ENCODE results near the gene LCN1.
A peak's percentile ranks its signal among the peaks of the same experiment; 100 is the strongest.

LCN1 gene

DNA sequence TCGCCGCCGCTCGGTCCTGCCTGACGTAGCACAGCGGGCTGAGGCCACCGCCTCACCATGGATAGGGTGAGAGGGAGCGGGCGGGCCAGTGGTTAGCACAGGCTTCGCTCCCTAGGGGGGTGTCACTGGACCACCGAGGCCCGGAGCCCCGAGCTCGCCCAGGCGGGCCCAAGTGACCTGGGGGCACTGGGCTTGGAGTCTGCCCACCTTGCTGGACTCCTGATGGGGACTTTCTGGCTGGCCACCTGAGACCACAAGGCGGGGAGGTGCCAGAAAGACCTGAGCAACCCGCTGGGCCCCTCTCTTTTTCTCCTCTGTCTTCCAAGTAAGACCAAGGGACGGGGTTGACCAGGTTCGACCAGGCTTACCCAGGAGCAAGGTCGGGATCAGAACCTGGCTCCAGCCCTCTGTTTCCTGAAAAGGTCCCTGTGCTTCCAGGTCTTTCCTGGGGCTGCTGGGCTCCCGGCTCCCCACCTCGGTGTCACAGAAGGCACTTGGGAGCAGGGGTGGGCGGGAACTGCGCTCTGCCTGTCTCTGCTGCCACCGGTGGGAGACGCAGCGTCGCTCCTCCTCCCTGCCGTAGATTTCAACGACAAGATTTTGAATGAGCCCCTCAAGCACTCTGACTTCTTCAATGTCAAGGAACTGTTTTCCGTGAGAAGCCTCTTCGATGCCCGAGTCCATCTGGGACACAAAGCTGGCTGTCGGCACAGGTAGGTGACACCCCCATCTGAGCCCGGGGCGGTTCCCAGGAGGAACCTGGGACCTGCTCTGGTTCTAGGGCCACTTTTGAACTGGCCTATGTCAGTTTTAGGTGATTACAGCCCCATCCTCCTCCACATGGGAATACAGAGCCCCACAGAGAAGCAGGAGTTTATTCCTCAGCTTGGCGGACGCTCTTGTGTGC lies 19.7 kb upstream of the LCN1 start:
- Histone ChIP-seq H3K36me3 (ENCODE audit: insufficient read depth, low read length) (peaks cover 9% of the 10 kb centered on the region; the same call in 1 of the 2 replicates), H3K4me1 (ENCODE audit: control insufficient read depth, insufficient read depth, low read length, unreplicated experiment) (peaks cover 7% of the 10 kb centered on the region), H3K4me3 (ENCODE audit: low read depth, low read length) (peak overlapping the region; percentile 87), H3K79me2 (ENCODE audit: control insufficient read depth, insufficient read depth, low read length, unreplicated experiment) (peaks cover 16% of the 10 kb centered on the region), H2AFZ (ENCODE audit: low read length, unreplicated experiment) (no peak overlapping the region), H3K27me3 (ENCODE audit: insufficient read depth, low read length) (no peaks in the 10 kb centered on the region), H3K27ac (ENCODE audit: low read depth, low read length) (peak overlapping the region; percentile 22; the same call in 1 of the 2 replicates)

DNA sequence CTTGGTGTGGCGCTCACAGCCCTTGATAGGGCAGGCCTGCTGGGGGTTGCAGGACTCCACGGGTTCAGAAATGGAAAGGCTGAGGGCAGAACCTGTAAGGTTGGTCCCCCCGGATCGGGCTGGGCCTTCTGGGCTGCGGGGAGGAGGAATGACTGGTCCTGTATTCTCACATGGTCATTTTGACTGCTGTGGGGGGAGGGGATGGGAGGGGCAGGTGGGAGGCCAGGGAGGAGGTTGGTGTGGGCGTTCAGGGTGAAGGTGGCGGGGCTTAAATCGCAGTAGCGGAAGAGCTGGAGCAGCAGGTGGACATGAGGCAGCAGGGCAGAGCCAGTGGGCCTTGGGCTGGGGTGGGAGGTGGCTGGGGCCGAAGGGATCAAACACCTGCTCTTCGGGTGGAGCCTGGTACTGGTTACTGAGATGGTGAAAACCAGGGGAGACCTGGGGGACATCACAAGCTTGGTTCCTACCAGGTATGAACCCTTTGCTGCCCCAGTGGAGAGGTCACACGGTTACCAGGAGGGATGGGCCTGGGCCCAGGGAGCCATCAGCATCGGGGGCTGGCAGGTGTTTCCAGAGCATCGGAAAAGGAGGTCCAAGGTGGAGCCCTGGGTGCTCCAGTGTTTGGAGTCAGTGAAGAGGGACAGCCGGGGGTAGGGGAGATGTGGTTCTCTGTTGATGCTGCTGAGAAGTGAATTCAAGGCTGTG lies 18.9 kb upstream of the LCN1 start:
- Histone ChIP-seq H3K4me1 (ENCODE audit: control insufficient read depth, insufficient read depth, low read length, unreplicated experiment) (peaks cover 7% of the 10 kb centered on the region), H3K27ac (ENCODE audit: low read depth, low read length) (no peak overlapping the region), H3K4me3 (ENCODE audit: low read depth, low read length) (peak overlapping the region; percentile 87; the same call in 1 of the 2 replicates), H3K79me2 (ENCODE audit: control insufficient read depth, insufficient read depth, low read length, unreplicated experiment) (peaks cover 16% of the 10 kb centered on the region), H2AFZ (ENCODE audit: low read length, unreplicated experiment) (no peak overlapping the region), H3K36me3 (ENCODE audit: insufficient read depth, low read length) (peaks cover 9% of the 10 kb centered on the region; the same call in 1 of the 2 replicates), H3K27me3 (ENCODE audit: insufficient read depth, low read length) (no peaks in the 10 kb centered on the region)

- peaks cover 7% of the 10 kb centered on the region for H3K4me1 ChIP-seq (ENCODE audit: control insufficient read depth, insufficient read depth, low read length, unreplicated experiment)
- no peaks in the 10 kb centered on the region for H3K27me3 ChIP-seq (ENCODE audit: insufficient read depth, low read length)
- no peak overlapping the region for H3K27ac ChIP-seq (ENCODE audit: low read depth, low read length)
- H2AFZ ChIP-seq (ENCODE audit: low read length, unreplicated experiment) = no peak overlapping the region
- H3K4me3 ChIP-seq (ENCODE audit: low read depth, low read length) = no peak overlapping the region
- H3K79me2 ChIP-seq (ENCODE audit: control insufficient read depth, insufficient read depth, low read length, unreplicated experiment) = peaks cover 16% of the 10 kb centered on the region
- peaks cover 9% of the 10 kb centered on the region; the same call in 1 of the 2 replicates for H3K36me3 ChIP-seq (ENCODE audit: insufficient read depth, low read length)
These were observed 18.3 kb upstream of the LCN1 start for GRCh38 chr9:135502873-135503321.

GRCh38 chr9:135503371-135504261 lies 17.6 kb upstream of the LCN1 start:
- no peak overlapping the region for H3K27ac ChIP-seq (ENCODE audit: low read depth, low read length)
- H3K4me1 ChIP-seq (ENCODE audit: control insufficient read depth, insufficient read depth, low read length, unreplicated experiment) = peaks cover 7% of the 10 kb centered on the region
- no peak overlapping the region for H3K4me3 ChIP-seq (ENCODE audit: low read depth, low read length)
- H2AFZ ChIP-seq (ENCODE audit: low read length, unreplicated experiment) = no peak overlapping the region
- H3K27me3 ChIP-seq (ENCODE audit: insufficient read depth, low read length) = no peaks in the 10 kb centered on the region
- H3K79me2 ChIP-seq (ENCODE audit: control insufficient read depth, insufficient read depth, low read length, unreplicated experiment) = peaks cover 16% of the 10 kb centered on the region
- peaks cover 9% of the 10 kb centered on the region; the same call in 1 of the 2 replicates for H3K36me3 ChIP-seq (ENCODE audit: insufficient read depth, low read length)

DNA sequence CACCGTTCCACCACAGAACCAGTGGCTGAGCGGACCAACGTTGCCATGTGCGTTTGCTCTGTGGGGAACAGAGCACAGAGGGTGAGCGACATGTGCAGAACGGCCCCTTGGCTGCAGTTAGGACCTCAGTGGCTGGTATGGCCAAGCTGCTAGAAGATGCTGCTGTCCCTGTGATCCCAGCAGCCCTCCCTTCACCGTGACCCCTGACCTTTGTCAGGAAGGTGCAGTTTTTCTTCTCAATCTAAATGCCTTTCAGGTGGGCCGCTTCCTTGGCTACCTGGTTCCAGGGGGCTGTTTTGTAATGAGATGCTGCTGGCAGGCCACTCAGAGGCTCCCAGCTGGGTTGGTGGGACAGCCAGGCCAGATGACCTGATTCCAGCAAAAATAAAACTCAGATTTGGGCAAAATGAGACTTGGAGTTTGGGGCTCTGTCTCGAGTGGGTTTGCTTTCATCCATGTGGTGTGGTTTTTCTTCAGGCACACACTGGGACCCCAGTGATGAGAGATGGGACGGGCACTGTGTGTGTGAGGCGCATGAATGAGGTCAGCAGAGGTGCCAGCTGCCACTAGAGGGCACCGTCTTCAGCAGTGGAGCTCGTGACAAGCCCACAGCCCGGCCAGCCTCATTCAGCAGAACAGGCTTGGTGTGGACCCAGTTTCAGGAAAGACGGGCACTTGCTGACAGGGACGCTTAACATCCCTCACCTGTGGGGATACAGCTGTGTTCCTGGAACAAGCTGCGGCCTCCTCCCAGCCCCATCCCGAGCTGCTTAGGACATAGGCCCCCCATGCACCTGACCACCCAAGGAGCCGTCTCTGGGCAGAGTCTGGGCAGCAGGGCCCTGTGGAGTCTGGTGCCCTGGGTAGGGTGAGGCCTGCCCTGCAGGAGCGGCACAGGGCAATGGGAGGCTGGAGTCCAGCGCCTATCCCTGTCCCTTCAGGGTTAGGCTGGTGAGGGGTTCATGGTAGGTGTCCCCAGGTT lies 16.7 kb upstream of the LCN1 start:
- no peak overlapping the region for H3K4me3 ChIP-seq (ENCODE audit: low read depth, low read length)
- peaks cover 7% of the 10 kb centered on the region for H3K4me1 ChIP-seq (ENCODE audit: control insufficient read depth, insufficient read depth, low read length, unreplicated experiment)
- no peak overlapping the region for H2AFZ ChIP-seq (ENCODE audit: low read length, unreplicated experiment)
- no peaks in the 10 kb centered on the region for H3K27me3 ChIP-seq (ENCODE audit: insufficient read depth, low read length)
- peaks cover 16% of the 10 kb centered on the region for H3K79me2 ChIP-seq (ENCODE audit: control insufficient read depth, insufficient read depth, low read length, unreplicated experiment)
- no peak overlapping the region for H3K27ac ChIP-seq (ENCODE audit: low read depth, low read length)
- H3K36me3 ChIP-seq (ENCODE audit: insufficient read depth, low read length) = peaks cover 9% of the 10 kb centered on the region; the same call in 1 of the 2 replicates

DNA sequence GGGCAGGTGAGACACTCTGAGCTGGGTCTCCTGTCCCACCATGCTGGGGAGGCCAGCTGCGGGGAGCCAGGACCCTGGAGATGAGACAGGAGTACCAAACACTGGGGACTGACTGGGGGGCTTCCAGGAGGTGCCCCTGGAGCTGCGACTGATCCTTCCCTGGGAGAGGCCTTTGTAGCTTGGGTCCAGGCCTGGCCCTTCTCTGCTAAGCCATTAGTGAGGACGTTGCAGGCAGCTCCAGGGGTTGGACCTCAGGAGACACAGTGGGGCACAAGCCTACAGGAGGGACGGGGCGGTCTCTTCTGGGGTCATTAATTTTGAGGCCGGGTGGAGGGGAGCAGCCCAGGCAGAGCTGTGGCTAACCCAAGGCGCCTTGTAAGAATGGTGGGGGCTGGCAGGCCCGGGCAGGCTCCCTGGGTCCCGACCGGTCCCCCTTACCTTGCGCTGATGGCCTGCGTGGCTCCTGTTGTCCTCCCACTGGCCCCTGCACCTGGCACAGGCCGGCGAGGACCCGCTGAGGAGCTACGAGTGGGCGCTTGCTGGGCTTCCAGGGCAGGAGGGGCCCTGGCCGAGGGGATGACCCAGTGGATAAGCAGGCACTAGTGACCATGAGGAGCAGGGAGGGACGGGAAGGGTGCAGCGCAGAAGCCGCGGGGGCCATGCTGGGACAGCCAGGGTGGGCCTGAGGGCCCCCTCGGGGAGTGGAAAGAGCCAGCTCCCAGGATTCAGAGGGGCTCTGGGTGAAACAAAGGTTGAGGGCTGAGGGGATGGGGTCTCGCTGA lies 15.6 kb upstream of the LCN1 start:
- peaks cover 8% of the 10 kb centered on the region for H3K4me1 ChIP-seq (ENCODE audit: control insufficient read depth, insufficient read depth, low read length, unreplicated experiment)
- no peak overlapping the region for H3K4me3 ChIP-seq (ENCODE audit: low read depth, low read length)
- H3K36me3 ChIP-seq (ENCODE audit: insufficient read depth, low read length) = peaks cover 9% of the 10 kb centered on the region; the same call in 1 of the 2 replicates
- H3K27me3 ChIP-seq (ENCODE audit: insufficient read depth, low read length) = no peaks in the 10 kb centered on the region
- no peak overlapping the region for H2AFZ ChIP-seq (ENCODE audit: low read length, unreplicated experiment)
- H3K79me2 ChIP-seq (ENCODE audit: control insufficient read depth, insufficient read depth, low read length, unreplicated experiment) = peaks cover 16% of the 10 kb centered on the region
- no peak overlapping the region for H3K27ac ChIP-seq (ENCODE audit: low read depth, low read length)

- Histone ChIP-seq H3K27ac (ENCODE audit: low read depth, low read length) (no peak overlapping the region), H3K79me2 (ENCODE audit: control insufficient read depth, insufficient read depth, low read length, unreplicated experiment) (peaks cover 8% of the 10 kb centered on the region), H3K4me3 (ENCODE audit: low read depth, low read length) (no peak overlapping the region), H2AFZ (ENCODE audit: low read length, unreplicated experiment) (no peak overlapping the region), H3K27me3 (ENCODE audit: insufficient read depth, low read length) (no peaks in the 10 kb centered on the region), H3K4me1 (ENCODE audit: control insufficient read depth, insufficient read depth, low read length, unreplicated experiment) (peaks cover 17% of the 10 kb centered on the region), H3K36me3 (ENCODE audit: insufficient read depth, low read length) (peaks cover 9% of the 10 kb centered on the region; the same call in 1 of the 2 replicates)
These were observed 14.7 kb upstream of the LCN1 start for GRCh38 chr9:135506327-135507103.

DNA sequence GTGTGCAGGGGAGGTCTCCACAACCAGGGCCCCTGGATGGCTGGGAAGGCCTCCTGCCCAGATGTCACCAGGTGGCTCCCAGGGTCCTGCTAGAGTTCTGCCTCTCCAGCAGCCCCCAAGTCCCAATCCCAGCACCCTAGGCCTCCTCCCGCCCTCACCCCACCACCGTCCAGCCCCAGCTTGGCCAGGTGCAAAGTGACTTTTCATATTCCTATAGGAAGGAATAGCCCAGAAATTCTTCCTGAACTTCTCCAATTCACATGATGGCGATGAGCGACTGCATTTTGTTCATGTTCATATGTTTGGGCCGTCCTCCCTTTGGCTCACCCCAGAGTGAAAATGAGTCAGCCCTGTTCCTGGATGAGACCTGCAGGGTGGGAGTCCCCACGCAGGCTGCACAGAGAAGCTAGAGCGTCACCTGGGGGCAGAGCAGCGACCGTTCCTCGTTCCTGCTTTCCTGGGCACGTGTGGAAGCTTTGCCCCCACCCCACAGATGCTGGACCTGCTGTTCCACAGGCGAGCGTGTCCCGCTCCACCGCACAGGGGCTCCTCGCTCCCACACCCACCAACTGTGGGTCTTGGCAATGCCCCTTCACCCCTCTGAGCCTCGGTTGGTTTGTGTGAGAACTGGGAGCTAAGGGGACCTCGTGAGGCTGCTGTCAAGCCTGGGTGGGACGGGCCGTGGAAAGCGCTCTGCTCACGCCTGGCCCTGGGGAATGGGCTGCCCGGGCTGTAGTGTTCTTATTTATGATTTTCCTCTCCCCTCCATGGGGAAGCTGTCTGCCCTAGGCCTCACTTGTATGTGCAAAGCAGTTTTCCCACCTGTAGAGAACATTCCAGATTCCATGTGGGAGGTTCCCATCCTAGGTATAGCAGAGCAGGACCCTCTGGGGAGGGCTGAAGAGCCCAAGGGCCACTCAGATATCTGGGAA lies 13.9 kb upstream of the LCN1 start:
- H3K4me3 ChIP-seq (ENCODE audit: low read depth, low read length) = no peak overlapping the region
- H3K27ac ChIP-seq (ENCODE audit: low read depth, low read length) = no peak overlapping the region
- no peak overlapping the region for H2AFZ ChIP-seq (ENCODE audit: low read length, unreplicated experiment)
- no peaks in the 10 kb centered on the region for H3K79me2 ChIP-seq (ENCODE audit: control insufficient read depth, insufficient read depth, low read length, unreplicated experiment)
- peaks cover 15% of the 10 kb centered on the region for H3K4me1 ChIP-seq (ENCODE audit: control insufficient read depth, insufficient read depth, low read length, unreplicated experiment)
- peaks cover 4% of the 10 kb centered on the region; the same call in 1 of the 2 replicates for H3K36me3 ChIP-seq (ENCODE audit: insufficient read depth, low read length)
- H3K27me3 ChIP-seq (ENCODE audit: insufficient read depth, low read length) = no peaks in the 10 kb centered on the region
